VCaP (cell line): ENCODE measurements around the gene UGT2B15.
"Not testable (repeated sequence)": the region's sequence is repeated elsewhere in the genome, so short reads cannot be mapped to it uniquely, and the experiment has no call there.

ENCODE experiments used
- H3K27ac ChIP-seq: fragments of 450-650 bp; 2 replicates; pipeline ENCODE4 v1.5.1; 2017
- TF ChIP-seq, protein P1 (sequence below): fragments of 450-650 bp; conservative IDR thresholded peaks from 2 replicates; pipeline ENCODE4 v1.5.1; 2017; ENCODE audit warnings: mild to moderate bottlenecking, moderate library complexity

UGT2B15 gene

DNA sequence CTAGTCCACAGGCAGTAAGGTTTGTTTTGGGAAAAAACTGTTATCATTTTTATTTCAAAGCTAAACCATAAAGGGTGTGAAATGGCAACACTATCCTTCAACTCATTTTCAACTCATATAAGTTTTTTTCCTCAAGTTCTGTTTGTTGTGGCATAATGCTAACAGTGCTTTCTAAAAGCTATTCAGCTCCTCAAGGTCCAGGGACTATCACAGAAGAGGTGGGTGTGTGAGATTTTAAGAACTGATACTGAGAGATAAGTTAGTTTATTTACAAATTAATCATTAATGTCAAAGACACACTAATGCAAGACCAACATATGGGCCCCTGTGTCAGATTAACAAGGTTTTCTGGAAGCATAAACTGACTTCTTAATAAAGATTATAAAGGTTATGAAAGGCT lies 11.8 kb downstream of the UGT2B15 start:
- TF ChIP-seq, protein P1, sequence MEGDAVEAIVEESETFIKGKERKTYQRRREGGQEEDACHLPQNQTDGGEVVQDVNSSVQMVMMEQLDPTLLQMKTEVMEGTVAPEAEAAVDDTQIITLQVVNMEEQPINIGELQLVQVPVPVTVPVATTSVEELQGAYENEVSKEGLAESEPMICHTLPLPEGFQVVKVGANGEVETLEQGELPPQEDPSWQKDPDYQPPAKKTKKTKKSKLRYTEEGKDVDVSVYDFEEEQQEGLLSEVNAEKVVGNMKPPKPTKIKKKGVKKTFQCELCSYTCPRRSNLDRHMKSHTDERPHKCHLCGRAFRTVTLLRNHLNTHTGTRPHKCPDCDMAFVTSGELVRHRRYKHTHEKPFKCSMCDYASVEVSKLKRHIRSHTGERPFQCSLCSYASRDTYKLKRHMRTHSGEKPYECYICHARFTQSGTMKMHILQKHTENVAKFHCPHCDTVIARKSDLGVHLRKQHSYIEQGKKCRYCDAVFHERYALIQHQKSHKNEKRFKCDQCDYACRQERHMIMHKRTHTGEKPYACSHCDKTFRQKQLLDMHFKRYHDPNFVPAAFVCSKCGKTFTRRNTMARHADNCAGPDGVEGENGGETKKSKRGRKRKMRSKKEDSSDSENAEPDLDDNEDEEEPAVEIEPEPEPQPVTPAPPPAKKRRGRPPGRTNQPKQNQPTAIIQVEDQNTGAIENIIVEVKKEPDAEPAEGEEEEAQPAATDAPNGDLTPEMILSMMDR = no peak
- H3K27ac ChIP-seq = peak overlapping the region; percentile 58

GRCh38 chr4:68657022-68657594 lies 13.3 kb downstream of the UGT2B15 start:
- peak overlapping the region; percentile 58; the same call in 1 of the 2 replicates for H3K27ac ChIP-seq

GRCh38 chr4:68656445-68656973 lies 13.9 kb downstream of the UGT2B15 start:
- peak overlapping the region; percentile 58; the same call in 1 of the 2 replicates for H3K27ac ChIP-seq

- peak overlapping the region; percentile 58; the same call in 1 of the 2 replicates for H3K27ac ChIP-seq
- TF ChIP-seq, protein P1 = no peak
These were observed 14.5 kb downstream of the UGT2B15 start for GRCh38 chr4:68655764-68656444.

DNA sequence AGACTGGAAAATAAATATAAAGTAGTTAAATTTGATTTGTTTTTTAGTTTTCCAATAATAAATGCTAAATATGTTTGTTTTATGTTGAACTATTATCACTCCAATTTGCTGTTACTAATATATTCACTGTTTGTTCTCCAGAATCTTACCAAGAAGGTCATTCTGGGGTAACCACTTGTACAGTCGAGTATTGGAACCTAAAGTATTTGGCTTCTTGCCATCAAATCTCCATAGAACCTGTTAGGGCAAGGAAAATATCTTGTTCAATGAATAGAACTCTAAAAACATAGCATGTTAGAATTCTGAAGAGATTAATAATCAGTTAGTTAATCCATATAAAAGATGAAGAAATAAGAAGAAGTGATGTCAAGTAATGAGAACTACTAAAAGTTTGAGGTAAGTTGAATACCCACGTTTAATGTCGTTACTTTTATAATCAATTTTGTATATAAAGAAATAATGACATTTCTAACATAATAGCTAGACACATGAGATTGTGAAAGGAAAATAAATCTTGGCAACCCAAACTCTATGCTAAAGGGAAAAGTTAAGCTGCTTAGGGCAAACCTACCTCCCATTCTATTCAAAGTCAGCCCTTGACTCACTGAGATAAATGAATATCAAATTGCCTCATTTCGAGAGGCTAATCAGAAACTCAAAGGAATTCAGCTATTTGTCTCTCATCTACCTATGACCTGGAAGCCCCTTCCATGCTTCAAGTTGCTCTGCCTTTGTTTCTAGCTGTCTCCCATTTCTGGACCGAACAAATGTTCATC lies 15.3 kb downstream of the UGT2B15 start:
- H3K27ac ChIP-seq = no peak overlapping the region
- TF ChIP-seq, protein P1 = no peak

GRCh38 chr4:68651932-68652331 lies 18.5 kb downstream of the UGT2B15 start:
- no peak overlapping the region for H3K27ac ChIP-seq
- TF ChIP-seq, protein P1 = no peak

- no peak overlapping the region for H3K27ac ChIP-seq
- TF ChIP-seq, protein P1 = no peak
These were observed 40.1 kb downstream of the UGT2B15 start for GRCh38 chr4:68630371-68630770.

- not testable (repeated sequence) for H3K27ac ChIP-seq
These were observed 47.7 kb downstream of the UGT2B15 start for GRCh38 chr4:68622731-68623130.
